Kidney epithelial cell (primary cell): ENCODE results near the gene USP32. TPM values are rescaled to one million over a fixed set of nuclear protein-coding genes. Genes with fewer than 3 reads are reported as not detected.

Experiments
- DNase-seq: peaks from one replicate; pipeline ENCODE4 v3.0.0-alpha.2; 2010; ENCODE audit warnings: low read depth
- H3K27me3 ChIP-seq: 2 replicates; pipeline ENCODE4 v1.6.0; 2011; ENCODE audit warnings: low read length; ENCODE audit not compliant: control insufficient read depth, insufficient read depth
- H3K36me3 ChIP-seq: 2 replicates; pipeline ENCODE4 v1.5.1; 2011; ENCODE audit warnings: low read length; ENCODE audit not compliant: control insufficient read depth, insufficient read depth
- H3K4me3 ChIP-seq: 2 replicates; pipeline ENCODE4 v1.5.1; 2011; ENCODE audit warnings: low read depth, mild to moderate bottlenecking, control low read depth, low read length
- CTCF ChIP-seq: IDR thresholded peaks from 2 replicates; pipeline ENCODE4 v1.5.1; 2011; ENCODE audit warnings: mild to moderate bottlenecking, moderate library complexity, low read length, control low read depth, inconsistent platforms; ENCODE audit not compliant: insufficient read depth, poor library complexity, severe bottlenecking
- total RNA-seq: library from RNA; depleted of rRNA; stranded (reverse); fragments of >200 nt; gene quantifications from 2 replicates; pipeline ENCODE4 v1.2.3, GENCODE V29; 2015

USP32 gene
- total RNA-seq, 1 donor from 2014 or later: 37.2 TPM

- Histone ChIP-seq H3K4me3 (no peak overlapping the region), H3K27me3 (no peaks in the 10 kb centered on the region), H3K36me3 (no peaks in the 10 kb centered on the region)
- DNase-seq: no peak
- TF ChIP-seq CTCF: no peak
Observed at GRCh38 chr17:60253048-60253447, 138.9 kb downstream of the USP32 start.

- DNase-seq: no peak
- Histone ChIP-seq H3K36me3 (no peaks in the 10 kb centered on the region), H3K27me3 (no peaks in the 10 kb centered on the region), H3K4me3 (no peak overlapping the region)
- no peak for TF ChIP-seq CTCF
Observed at GRCh38 chr17:60252459-60252858, 139.5 kb downstream of the USP32 start.

GRCh38 chr17:60249290-60249826 lies 142.6 kb downstream of the USP32 start:
- no peak overlapping the region for H3K4me3 ChIP-seq
- DNase-seq: no peak
- H3K36me3 ChIP-seq: no peaks in the 10 kb centered on the region
- no peak for TF ChIP-seq CTCF
- no peaks in the 10 kb centered on the region for H3K27me3 ChIP-seq

- TF ChIP-seq CTCF: no peak
- DNase-seq: no peak
- Histone ChIP-seq H3K4me3 (no peak overlapping the region), H3K27me3 (no peaks in the 10 kb centered on the region), H3K36me3 (no peaks in the 10 kb centered on the region)
Observed at GRCh38 chr17:60248618-60249289, 143.2 kb downstream of the USP32 start.

GRCh38 chr17:60247836-60248461 lies 144.0 kb downstream of the USP32 start:
- H3K4me3 ChIP-seq: no peak overlapping the region
- no peaks in the 10 kb centered on the region for H3K36me3 ChIP-seq
- DNase-seq: no peak
- no peaks in the 10 kb centered on the region for H3K27me3 ChIP-seq
- no peak for TF ChIP-seq CTCF
